Retinal pigment epithelial cell (primary cell): ENCODE data around the gene HS3ST6.
"Not testable (repeated sequence)": the region's sequence is repeated elsewhere in the genome, so short reads cannot be mapped to it uniquely, and the experiment has no call there.

Experiments used
- DNase-seq: peaks from one replicate; pipeline ENCODE4 v3.0.0-alpha.2; 2010; ENCODE audit warnings: low read depth
- H3K4me3 ChIP-seq: 2 replicates; pipeline ENCODE4 v1.5.1; 2011; ENCODE audit warnings: mild to moderate bottlenecking, low read length, control low read depth, moderate library complexity
- CTCF ChIP-seq: conservative IDR thresholded peaks from 2 replicates; pipeline ENCODE4 v1.5.1; 2011; ENCODE audit warnings: low read depth, low read length, control low read depth, inconsistent platforms

The HS3ST6 gene

GRCh38 chr16:1961651-1962067 is 43.4 kb upstream of the HS3ST6 start:
- TF ChIP-seq CTCF = no peak
- no peak overlapping the region for H3K4me3 ChIP-seq
- no peak for DNase-seq

DNA sequence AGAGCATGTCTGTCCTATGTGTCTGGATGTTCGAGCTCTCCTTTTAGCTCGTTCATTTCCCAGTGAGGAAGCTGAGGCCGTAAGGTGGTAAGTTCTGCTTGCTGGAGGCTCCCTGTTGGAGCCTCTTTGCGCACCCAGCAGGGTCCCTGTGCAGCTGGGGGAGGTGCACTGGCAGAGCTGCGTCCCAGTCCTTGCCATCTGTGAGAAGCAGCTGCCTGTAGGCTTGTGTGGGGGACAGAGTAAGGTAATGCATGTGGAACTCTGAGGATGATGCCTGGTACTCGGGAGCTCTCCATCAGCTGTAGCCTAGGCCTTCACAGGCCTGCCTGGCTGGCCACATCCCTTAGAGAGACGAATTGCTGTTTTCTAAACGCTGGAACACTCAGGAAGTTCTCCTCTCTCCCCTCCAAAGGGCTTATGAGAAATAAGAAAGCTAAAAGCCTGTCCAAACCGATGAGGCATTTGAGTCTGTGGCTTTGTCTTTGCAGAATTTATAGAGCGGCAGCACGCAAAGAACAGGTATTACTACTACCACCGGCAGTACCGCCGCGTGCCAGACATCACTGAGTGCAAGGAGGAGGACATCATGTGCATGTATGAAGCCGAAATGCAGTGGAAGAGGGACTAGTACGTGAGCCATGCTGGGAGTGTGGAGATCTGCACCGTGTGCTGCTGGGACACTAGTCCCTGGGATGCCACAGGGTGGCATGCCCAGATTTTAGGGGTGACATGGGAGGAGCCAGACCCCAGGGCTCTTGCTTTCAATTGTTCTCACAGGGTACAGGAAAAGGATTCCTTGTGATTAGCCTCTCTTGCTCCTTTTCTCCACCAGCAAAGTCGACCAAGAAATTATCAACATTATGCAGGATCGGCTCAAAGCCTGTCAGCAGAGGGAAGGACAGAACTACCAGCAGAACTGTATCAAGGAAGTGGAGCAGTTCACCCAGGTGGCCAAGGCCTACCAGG is 42.7 kb upstream of the HS3ST6 start:
- no peak for TF ChIP-seq CTCF
- no peak for DNase-seq
- H3K4me3 ChIP-seq = peak overlapping the region; percentile 85

DNA sequence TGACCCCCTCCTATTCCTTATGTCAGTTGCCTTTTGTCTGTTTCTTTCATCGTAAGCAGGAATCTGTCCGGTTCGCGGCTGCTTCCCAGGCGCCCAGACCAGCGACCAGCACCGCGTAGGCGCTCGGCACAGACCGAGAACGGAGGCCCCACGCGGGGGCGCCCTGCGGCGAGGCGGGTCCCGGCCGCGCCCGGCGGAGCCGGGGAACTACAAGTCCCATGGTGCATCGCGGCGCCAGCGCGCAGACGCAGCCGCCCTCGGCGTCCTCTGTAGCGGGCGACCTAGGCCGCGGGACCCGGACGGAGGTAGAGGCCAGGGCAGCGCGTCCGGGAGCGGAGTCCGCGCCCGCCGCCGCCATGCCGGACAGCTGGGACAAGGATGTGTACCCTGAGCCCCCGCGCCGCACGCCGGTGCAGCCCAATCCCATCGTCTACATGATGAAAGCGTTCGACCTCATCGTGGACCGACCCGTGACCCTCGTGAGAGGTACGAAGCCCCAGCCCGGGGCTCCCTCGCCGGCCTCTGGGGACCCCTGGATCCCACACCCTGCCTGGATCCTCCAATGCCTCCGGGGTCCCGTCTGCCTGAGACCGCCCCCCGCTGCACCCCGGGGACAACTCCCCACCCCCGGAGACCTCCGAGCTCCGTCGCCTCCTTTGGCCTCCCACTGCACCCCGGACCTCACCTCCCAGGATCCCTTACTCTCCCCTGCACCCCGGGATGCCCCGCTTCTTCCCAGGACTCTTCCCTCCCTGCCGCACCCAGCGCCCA is 41.2 kb upstream of the HS3ST6 start, which contains the start of gene NDUFB10:
Gene NDUFB10 (plus strand): TSS at position 270 of the 771 bp plus-strand sequence. CDS start 87 bp downstream, at position 357.
- peak; percentile 60 for TF ChIP-seq CTCF

DNA sequence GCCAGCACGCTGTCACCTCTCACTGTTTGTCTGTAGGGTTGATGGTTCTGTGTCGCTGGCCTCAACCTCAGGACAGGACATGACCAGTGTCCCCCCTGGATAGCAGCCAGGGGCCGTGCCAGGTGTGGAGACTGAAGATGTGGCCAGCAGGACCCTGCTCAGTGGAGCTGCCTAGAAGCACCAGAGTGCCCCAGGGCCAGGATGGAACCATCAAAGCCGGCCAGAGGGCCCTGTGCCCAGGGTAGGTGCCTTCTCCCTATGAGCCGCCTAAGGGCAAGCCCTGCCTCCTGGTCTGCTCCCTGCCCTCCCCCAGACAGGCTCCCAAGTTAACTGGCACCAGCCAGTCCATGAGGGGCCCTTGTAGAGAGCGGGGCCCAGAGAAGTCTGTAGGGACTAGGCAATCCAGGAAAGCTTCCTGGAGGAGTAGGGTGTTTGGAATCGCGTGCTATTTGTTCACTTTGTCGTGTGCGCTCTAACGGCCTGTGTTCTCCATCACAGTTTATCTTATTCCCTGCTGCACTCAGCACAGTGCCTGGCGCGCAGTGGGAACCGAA is 40.6 kb upstream of the HS3ST6 start:
- H3K4me3 ChIP-seq = peak overlapping the region; percentile 21
- TF ChIP-seq CTCF = no peak
- DNase-seq = no peak

More for the DNA sequence above, 41.2 kb upstream of the HS3ST6 start, which contains the start of gene NDUFB10:
- peak within 1 kb of the TSS; percentile 85 for H3K4me3 ChIP-seq
- peak; percentile 64 for DNase-seq

DNA sequence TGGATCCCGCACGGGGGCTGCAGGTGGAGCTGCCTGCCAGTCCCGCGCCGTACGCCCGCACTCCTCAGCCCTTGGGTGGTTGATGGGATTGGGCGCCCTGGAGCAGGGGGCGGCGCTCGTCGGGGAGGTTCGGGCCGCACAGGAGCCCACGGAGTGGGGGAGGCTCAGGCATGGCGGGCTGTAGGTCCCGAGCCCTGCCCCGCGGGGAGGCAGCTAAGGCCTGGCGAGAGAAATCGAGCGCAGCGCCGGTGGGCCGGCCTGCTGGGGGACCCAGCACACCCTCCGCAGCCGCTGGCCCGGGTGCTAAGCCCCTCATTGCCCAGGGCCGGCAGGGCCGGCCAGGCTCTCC is 39.9 kb upstream of the HS3ST6 start:
- not testable (repeated sequence) for DNase-seq, H3K4me3 ChIP-seq

DNA sequence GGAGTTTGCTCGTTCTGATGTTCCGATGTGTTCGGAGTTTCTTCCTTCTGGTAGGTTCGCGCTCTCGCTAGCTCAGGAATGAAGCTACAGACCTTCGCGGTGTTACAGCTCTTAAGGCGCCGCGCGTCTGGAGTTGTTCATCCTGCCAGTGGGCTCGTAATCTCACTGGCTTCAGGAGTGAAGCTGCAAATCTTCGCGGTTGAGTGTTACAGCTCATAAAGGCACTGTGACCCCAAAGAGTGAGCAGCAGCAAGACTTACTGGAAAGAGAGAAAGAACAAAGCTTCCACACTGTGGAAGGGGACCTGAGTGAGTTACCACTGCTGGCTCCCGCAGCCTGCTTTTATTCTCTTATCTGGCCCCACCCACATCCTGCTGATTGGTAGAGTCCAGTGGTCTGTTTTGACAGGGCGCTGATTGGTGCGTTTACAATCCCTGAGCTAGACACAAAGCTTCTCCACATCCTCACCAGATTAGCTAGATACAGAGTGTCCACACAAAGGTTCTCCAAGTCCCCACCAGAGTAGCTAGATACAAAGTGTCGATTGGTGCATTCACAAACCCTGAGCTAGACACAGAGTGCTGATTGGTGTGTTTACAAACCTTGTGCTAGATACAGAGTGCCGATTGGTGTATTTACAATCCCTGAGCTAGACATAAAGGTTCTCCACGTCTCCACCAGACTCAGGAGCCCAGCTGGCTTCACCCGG is 39.4 kb upstream of the HS3ST6 start:
- DNase-seq, H3K4me3 ChIP-seq: not testable (repeated sequence)

- TF ChIP-seq CTCF = no peak
- DNase-seq = no peak
- H3K4me3 ChIP-seq = no peak overlapping the region
Observed at GRCh38 chr16:1953734-1954133, 35.5 kb upstream of the HS3ST6 start.
